SHP77 (cell line): ENCODE data around the gene HOXC10.

ENCODE experiments used
- DNase-seq, 2 experiments: peaks; one replicate each; lab custom pipeline; 2025; lab: John Stamatoyannopoulos, UW

Gene HOXC10

GRCh38 chr12:53965281-53966084 lies 19.5 kb upstream of the HOXC10 start:
- DNase-seq, result no peak

GRCh38 chr12:53966085-53966384 lies 18.9 kb upstream of the HOXC10 start:
- no peak for DNase-seq

- DNase-seq, result no peak
Observed at GRCh38 chr12:53966385-53967133, 18.4 kb upstream of the HOXC10 start.

- no peak for DNase-seq
Observed at GRCh38 chr12:53967421-53967925, 17.5 kb upstream of the HOXC10 start.

- DNase-seq, result no peak
Observed at GRCh38 chr12:53968214-53969127, 16.5 kb upstream of the HOXC10 start.

- DNase-seq, result no peak
Observed at GRCh38 chr12:53969588-53970259, 15.2 kb upstream of the HOXC10 start.

- DNase-seq, result no peak
Observed at GRCh38 chr12:53970451-53970850, 14.5 kb upstream of the HOXC10 start.

GRCh38 chr12:53971129-53971528 lies 13.8 kb upstream of the HOXC10 start:
- no peak for DNase-seq

GRCh38 chr12:53971686-53972085 lies 13.3 kb upstream of the HOXC10 start:
- DNase-seq, result no peak

- no peak for DNase-seq
Observed at GRCh38 chr12:53972152-53972702, 12.7 kb upstream of the HOXC10 start.

GRCh38 chr12:53972722-53973235 lies 12.2 kb upstream of the HOXC10 start, which contains the start of gene HOXC11:
HOXC11 (plus strand) TSS chr12:53973126; CDS start chr12:53973242, 116 bp downstream.
- DNase-seq, result no peak

- DNase-seq, result no peak
Observed at GRCh38 chr12:53973236-53974042, 11.5 kb upstream of the HOXC10 start.

- no peak for DNase-seq
Observed at GRCh38 chr12:53974084-53975063, 10.6 kb upstream of the HOXC10 start, which contains the start of gene HOTAIR. HOTAIR (minus strand) TSS chr12:53974954.

GRCh38 chr12:53975064-53975471 lies 9.9 kb upstream of the HOXC10 start:
- DNase-seq, result no peak

- DNase-seq, result no peak
Observed at GRCh38 chr12:53975479-53976152, 9.3 kb upstream of the HOXC10 start.

GRCh38 chr12:53976172-53976822 lies 8.6 kb upstream of the HOXC10 start:
- no peak for DNase-seq

- no peak for DNase-seq
Observed at GRCh38 chr12:53976823-53977595, 7.9 kb upstream of the HOXC10 start.
